ENCODE results near the gene FBLN7. TPM values are rescaled to one million over a fixed set of nuclear protein-coding genes. Genes with fewer than 3 reads are reported as not detected.
A peak's percentile ranks its signal among the peaks of the same experiment; 100 is the strongest.

FBLN7 gene
- total RNA-seq, 4 donors from 2014 or later: 1.1 to 4.2 (median 1.3) TPM; not detected in 1

- Histone ChIP-seq H3K4me3 (no peak overlapping the region), H3K4me1 (no peaks in the 10 kb centered on the region), H3K27ac (no peak overlapping the region), H3K36me3 (no peaks in the 10 kb centered on the region), H3K27me3 (peaks cover under 1% of the 10 kb centered on the region), H3K9me3 (no peaks in the 10 kb centered on the region)
- no peak for ATAC-seq
- 94 to 95% methylated on average over 8 to 16 of the region's 31 CpGs for WGBS, 2 donors (ENCODE audit: low coverage in 1 of 2)
- TF ChIP-seq POLR2AphosphoS5 (IDR thresholded peaks at IDR 0.05) (no peak), POLR2A (IDR thresholded peaks at IDR 0.05) (no peak), EP300 (IDR thresholded peaks at IDR 0.05) (no peak)
- TF ChIP-seq, protein P1, sequence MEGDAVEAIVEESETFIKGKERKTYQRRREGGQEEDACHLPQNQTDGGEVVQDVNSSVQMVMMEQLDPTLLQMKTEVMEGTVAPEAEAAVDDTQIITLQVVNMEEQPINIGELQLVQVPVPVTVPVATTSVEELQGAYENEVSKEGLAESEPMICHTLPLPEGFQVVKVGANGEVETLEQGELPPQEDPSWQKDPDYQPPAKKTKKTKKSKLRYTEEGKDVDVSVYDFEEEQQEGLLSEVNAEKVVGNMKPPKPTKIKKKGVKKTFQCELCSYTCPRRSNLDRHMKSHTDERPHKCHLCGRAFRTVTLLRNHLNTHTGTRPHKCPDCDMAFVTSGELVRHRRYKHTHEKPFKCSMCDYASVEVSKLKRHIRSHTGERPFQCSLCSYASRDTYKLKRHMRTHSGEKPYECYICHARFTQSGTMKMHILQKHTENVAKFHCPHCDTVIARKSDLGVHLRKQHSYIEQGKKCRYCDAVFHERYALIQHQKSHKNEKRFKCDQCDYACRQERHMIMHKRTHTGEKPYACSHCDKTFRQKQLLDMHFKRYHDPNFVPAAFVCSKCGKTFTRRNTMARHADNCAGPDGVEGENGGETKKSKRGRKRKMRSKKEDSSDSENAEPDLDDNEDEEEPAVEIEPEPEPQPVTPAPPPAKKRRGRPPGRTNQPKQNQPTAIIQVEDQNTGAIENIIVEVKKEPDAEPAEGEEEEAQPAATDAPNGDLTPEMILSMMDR (IDR thresholded peaks at IDR 0.05): no peak
These were observed 49.0 kb downstream of the FBLN7 start for GRCh38 chr2:112187046-112187715.

- TF ChIP-seq, protein P1 (IDR thresholded peaks at IDR 0.05): no peak
- TF ChIP-seq POLR2A (IDR thresholded peaks at IDR 0.05): no peak
- no peak for TF ChIP-seq EP300 (IDR thresholded peaks at IDR 0.05)
- no peak for TF ChIP-seq POLR2AphosphoS5 (IDR thresholded peaks at IDR 0.05)
- Histone ChIP-seq H3K27ac (no peak overlapping the region), H3K4me3 (no peak overlapping the region), H3K27me3 (no peaks in the 10 kb centered on the region), H3K4me1 (no peaks in the 10 kb centered on the region), H3K36me3 (no peaks in the 10 kb centered on the region), H3K9me3 (no peaks in the 10 kb centered on the region)
- peak; percentile 25 for ATAC-seq
- 75 to 84% methylated on average over 2 to 5 of the region's 9 CpGs for WGBS, 2 donors (ENCODE audit: low coverage in 1 of 2)
These were observed 49.8 kb downstream of the FBLN7 start for GRCh38 chr2:112187805-112188596.

DNA sequence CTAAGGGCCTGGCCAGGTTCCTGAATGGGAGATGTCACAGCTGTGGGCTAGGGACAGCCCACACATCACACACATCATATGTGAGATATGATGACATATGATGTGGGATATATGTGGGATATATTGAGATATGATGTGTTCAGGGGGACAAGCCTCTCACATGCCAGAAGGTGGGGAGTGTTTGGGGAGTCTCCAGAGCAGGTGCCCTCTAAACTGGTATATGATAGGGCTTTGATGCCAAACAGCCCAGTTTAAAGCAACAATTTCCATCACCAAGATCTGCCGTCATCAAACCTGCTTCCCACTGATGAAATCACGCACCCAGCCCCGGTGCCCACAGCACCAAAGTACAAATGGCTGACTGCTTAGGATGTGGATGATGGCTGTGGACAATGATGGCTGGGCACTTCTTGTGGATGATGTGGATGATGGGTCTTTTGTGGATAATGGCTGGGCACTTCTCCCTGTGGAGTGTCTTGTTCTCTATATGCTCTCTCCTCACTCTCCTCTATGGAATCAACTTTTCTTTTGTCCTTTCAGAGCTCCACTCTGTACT, 50.9 kb downstream of the FBLN7 start:
- Histone ChIP-seq H3K4me1 (no peaks in the 10 kb centered on the region), H3K4me3 (no peak overlapping the region), H3K36me3 (no peaks in the 10 kb centered on the region), H3K9me3 (no peaks in the 10 kb centered on the region), H3K27me3 (no peaks in the 10 kb centered on the region), H3K27ac (no peak overlapping the region)
- TF ChIP-seq POLR2A (IDR thresholded peaks at IDR 0.05) (no peak), POLR2AphosphoS5 (IDR thresholded peaks at IDR 0.05) (no peak), EP300 (IDR thresholded peaks at IDR 0.05) (no peak)
- TF ChIP-seq, protein P1 (IDR thresholded peaks at IDR 0.05): no peak
- no peak for ATAC-seq
- WGBS, 2 donors (ENCODE audit: low coverage in 1 of 2): 95% methylated on average over 3 of the region's 3 CpGs; no CpG with 5 or more reads in 1 of the 2 donors

GRCh38 chr2:112194028-112194427, 55.8 kb downstream of the FBLN7 start:
- Histone ChIP-seq H3K36me3 (no peaks in the 10 kb centered on the region), H3K27ac (no peak overlapping the region), H3K9me3 (no peaks in the 10 kb centered on the region), H3K4me3 (no peak overlapping the region), H3K27me3 (no peaks in the 10 kb centered on the region), H3K4me1 (no peaks in the 10 kb centered on the region)
- TF ChIP-seq EP300 (IDR thresholded peaks at IDR 0.05) (no peak), POLR2AphosphoS5 (IDR thresholded peaks at IDR 0.05) (no peak), POLR2A (IDR thresholded peaks at IDR 0.05) (no peak)
- TF ChIP-seq, protein P1 (IDR thresholded peaks at IDR 0.05): no peak
- WGBS, 2 donors (ENCODE audit: low coverage in 1 of 2): 82 to 88% methylated on average over 1 to 2 of the region's 2 CpGs
- no peak for ATAC-seq

Measured in gastroesophageal sphincter (tissue), 4 donors.